Lung (tissue), 12 donors: ENCODE results near the gene NOP16. TPM values are rescaled to one million over a fixed set of nuclear protein-coding genes. Genes with fewer than 3 reads are reported as not detected.

Source experiments
- ATAC-seq: fragments of 200-7000 bp; cut with Tn5 transposase; one replicate; pipeline ENCODE4 v1.9.1; 2020; ENCODE audit warnings: moderate number of reproducible peaks; ENCODE audit not compliant: insufficient read depth, low FRiP score
- DNase-seq, 3 donors: peaks; one replicate each; pipeline ENCODE4 v3.0.0-alpha.2; 2013 to 2017
- H3K27ac ChIP-seq, 2 donors: one replicate each; pipeline ENCODE4 v1.5.1; 2013; ENCODE audit warnings: mild to moderate bottlenecking in 2 of 2, moderate library complexity in 2 of 2, control low read depth in 1 of 2, inconsistent platforms in 1 of 2, low read depth in 1 of 2, low read length in 1 of 2
- H3K27me3 ChIP-seq, 3 donors: one replicate each; pipeline ENCODE4 v1.5.1; 2013; ENCODE audit warnings: low read length in 2 of 3; ENCODE audit not compliant: control insufficient read depth in 3 of 3, insufficient read depth in 3 of 3
- H3K36me3 ChIP-seq, 4 donors: one replicate each; pipeline ENCODE4 v1.5.1; 2013; ENCODE audit warnings: low read length in 4 of 4, mild to moderate bottlenecking in 1 of 4, moderate library complexity in 1 of 4; ENCODE audit not compliant: control insufficient read depth in 4 of 4, insufficient read depth in 4 of 4
- H3K4me1 ChIP-seq, 5 donors: one replicate each; pipeline ENCODE4 v1.5.1; 2013; ENCODE audit warnings: low read length in 5 of 5, mild to moderate bottlenecking in 2 of 5, moderate library complexity in 1 of 5; ENCODE audit not compliant: control insufficient read depth in 5 of 5, insufficient read depth in 5 of 5
- H3K4me3 ChIP-seq: one replicate; pipeline ENCODE4 v1.5.1; 2013; ENCODE audit warnings: mild to moderate bottlenecking, control low read depth, moderate library complexity
- H3K9ac ChIP-seq, 2 donors: one replicate each; pipeline ENCODE4 v1.5.1; 2013; ENCODE audit warnings: low read length in 2 of 2, control low read depth in 1 of 2; ENCODE audit not compliant: insufficient read depth in 1 of 2
- H3K9me3 ChIP-seq, 4 donors: one replicate each; pipeline ENCODE4 v1.5.1; 2013; ENCODE audit warnings: low read length in 3 of 4, mild to moderate bottlenecking in 1 of 4, moderate library complexity in 1 of 4; ENCODE audit not compliant: control insufficient read depth in 4 of 4, insufficient read depth in 3 of 4
- WGBS, 2 donors: extraction: QIAGEN DNeasy Blood & Tissue Kit; methylation state at CpG; one replicate each; pipeline ENCODE4 v1.1.7; 2013; 5-methylcytosine and 5-hydroxymethylcytosine counted together
- polyA plus RNA-seq, 2 donors: library from polyadenylated mRNA; stranded (reverse); fragments of 200-250 nt; gene quantifications; one replicate each; pipeline ENCODE4 v1.2.1, GENCODE V29; 2013
- total RNA-seq, 2 donors: library from RNA; depleted of rRNA in 1 of 2; stranded (reverse); fragments of >200 nt in 1 of 2; gene quantifications; one replicate each; pipeline ENCODE4 v1.2.1, GENCODE V29; 2014 to 2021
- TF ChIP-seq, protein P1 (sequence below): IDR thresholded peaks from 2 replicates; pipeline ENCODE4 v1.5.1; 2012; ENCODE audit warnings: mild to moderate bottlenecking; ENCODE audit errors: control extremely low read depth, extremely low read depth
- donor health status: control.
- donor health status: control.
- donor health status: Bipolar disorder and iron deficiency.
- donor health status: healthy.
- donor health status: DM: yes; HTN: yes; CAD: no.

The NOP16 gene
- total and polyA plus RNA-seq, 4 donors = 5.0 to 52.1 (median 36.5) TPM

DNA sequence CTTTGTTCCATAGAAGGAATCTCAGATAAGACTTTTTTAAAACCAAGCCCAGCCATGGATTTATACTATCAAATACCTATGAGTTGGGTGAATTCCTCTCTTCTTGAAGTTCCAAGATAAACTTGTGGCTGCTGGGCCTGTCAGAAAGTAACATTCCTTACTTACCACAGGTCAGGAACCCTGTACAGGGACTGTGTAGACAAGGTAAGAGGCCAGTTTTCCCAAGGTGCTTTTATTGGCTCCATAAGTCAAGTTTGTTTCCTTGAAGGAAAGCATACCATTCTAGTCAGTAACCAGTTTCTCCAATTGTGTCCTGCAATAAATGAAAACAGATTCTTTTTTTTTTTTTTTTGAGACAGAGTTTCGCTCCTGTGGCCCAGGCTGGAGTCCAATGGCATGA is 36.7 kb upstream of the NOP16 start:
- Histone ChIP-seq H3K27me3 (no peaks in the 10 kb centered on the region), H3K36me3 (no peaks in the 10 kb centered on the region), H3K27ac (no peak overlapping the region), H3K4me3 (no peak overlapping the region), H3K4me1 (no peaks in the 10 kb centered on the region), H3K9me3 (no peaks in the 10 kb centered on the region), H3K9ac (no peak overlapping the region)
- WGBS, 2 donors = 88 to 100% methylated on average over 1 of the region's 1 CpG
- ATAC-seq = no peak
- TF ChIP-seq, protein P1, sequence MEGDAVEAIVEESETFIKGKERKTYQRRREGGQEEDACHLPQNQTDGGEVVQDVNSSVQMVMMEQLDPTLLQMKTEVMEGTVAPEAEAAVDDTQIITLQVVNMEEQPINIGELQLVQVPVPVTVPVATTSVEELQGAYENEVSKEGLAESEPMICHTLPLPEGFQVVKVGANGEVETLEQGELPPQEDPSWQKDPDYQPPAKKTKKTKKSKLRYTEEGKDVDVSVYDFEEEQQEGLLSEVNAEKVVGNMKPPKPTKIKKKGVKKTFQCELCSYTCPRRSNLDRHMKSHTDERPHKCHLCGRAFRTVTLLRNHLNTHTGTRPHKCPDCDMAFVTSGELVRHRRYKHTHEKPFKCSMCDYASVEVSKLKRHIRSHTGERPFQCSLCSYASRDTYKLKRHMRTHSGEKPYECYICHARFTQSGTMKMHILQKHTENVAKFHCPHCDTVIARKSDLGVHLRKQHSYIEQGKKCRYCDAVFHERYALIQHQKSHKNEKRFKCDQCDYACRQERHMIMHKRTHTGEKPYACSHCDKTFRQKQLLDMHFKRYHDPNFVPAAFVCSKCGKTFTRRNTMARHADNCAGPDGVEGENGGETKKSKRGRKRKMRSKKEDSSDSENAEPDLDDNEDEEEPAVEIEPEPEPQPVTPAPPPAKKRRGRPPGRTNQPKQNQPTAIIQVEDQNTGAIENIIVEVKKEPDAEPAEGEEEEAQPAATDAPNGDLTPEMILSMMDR = no peak
- DNase-seq = no peak

DNA sequence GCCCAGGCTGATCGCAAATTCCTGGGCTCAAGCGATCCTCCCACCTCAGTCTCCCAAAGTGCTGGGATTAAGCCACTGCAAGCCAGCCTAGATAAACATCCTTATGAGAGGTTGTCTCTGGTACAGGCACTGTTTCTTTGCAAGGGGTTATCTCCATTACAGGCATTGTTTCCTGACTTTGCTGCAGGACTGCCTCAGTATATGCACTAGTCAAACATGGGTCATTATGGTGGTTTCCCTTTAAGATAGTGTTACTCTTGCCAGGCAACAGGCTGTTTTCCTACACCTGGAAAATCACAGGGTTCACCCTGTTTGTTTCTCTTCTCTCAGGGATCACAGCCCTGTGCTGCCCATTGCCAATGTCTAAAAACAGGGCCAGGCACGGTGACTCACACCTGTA is 35.8 kb upstream of the NOP16 start:
- H3K4me3 ChIP-seq = no peak overlapping the region
- WGBS, 2 donors = 88 to 90% methylated on average over 3 of the region's 3 CpGs
- H3K27me3 ChIP-seq = no peaks in the 10 kb centered on the region
- H3K9me3 ChIP-seq = no peaks in the 10 kb centered on the region
- no peaks in the 10 kb centered on the region for H3K4me1 ChIP-seq
- TF ChIP-seq, protein P1 = no peak
- no peaks in the 10 kb centered on the region for H3K36me3 ChIP-seq
- DNase-seq (no peak), ATAC-seq (no peak)
- H3K9ac ChIP-seq = no peak overlapping the region
- H3K27ac ChIP-seq = no peak overlapping the region

DNA sequence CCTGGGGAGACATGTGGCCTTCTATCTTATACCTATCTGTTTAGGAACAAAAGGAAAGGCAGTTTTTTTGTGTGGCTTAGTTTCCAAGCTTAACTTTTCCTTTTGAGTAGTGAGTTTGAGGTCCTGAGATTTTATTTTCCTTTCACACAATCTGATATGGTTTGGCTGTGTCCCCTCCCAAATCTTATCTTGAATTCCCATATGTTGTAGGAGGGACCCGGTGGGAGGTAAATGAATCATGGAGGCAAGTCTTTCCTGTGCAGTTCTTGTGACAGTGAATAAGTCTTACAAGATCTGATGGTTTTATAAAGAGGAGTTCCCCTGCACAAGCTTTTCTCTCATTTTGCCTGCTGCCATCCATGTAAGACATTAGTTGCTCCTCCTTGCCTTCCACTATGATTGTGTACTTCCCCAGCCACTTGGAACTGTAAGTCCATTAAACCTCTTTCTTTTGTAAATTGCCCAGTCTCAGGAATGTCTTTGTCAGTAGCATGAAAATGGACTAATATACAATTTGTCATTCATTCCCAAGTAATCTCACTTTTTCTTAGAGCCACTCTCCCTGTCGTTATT is 32.7 kb upstream of the NOP16 start:
- WGBS, 2 donors = 59 to 65% methylated on average over 2 of the region's 2 CpGs
- TF ChIP-seq, protein P1 = no peak
- ATAC-seq = no peak

DNA sequence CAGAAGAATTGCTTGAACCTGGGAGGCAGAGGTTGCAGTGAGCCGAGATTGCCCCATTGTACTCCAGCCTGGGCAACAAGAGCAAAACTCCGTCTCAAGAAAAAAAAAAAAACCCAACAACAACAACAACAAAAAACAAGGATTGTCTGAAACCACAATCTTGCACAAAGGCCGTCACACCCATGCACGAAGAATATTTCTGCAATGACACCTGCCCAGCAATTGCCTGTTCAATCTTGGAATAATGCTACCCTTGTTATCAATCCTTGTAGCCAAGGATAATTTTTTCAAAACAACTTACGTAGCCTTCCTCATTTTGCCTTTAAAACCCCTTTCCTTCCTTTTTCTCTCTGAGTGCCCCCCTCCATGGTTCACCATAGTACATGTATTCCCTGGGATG is 31.7 kb upstream of the NOP16 start:
- no peaks in the 10 kb centered on the region for H3K36me3 ChIP-seq
- H3K27ac ChIP-seq = no peak overlapping the region
- no peak overlapping the region for H3K9ac ChIP-seq
- TF ChIP-seq, protein P1 = no peak
- no peak overlapping the region for H3K4me3 ChIP-seq
- no peak for DNase-seq
- H3K9me3 ChIP-seq = no peaks in the 10 kb centered on the region
- H3K27me3 ChIP-seq = no peaks in the 10 kb centered on the region
- 74 to 85% methylated on average over 5 of the region's 5 CpGs for WGBS, 2 donors
- no peak for ATAC-seq
- peaks cover under 1 to 15% (median 4%) of the 10 kb centered on the region in 5 donors for H3K4me1 ChIP-seq

More for the DNA sequence above, 32.7 kb upstream of the NOP16 start:
- Histone ChIP-seq H3K36me3 (no peaks in the 10 kb centered on the region), H3K4me1 (peaks cover 0 to 7% (median 0%) of the 10 kb centered on the region in 5 donors), H3K27ac (no peak overlapping the region), H3K27me3 (no peaks in the 10 kb centered on the region), H3K4me3 (no peak overlapping the region), H3K9ac (no peak overlapping the region), H3K9me3 (no peaks in the 10 kb centered on the region)
- no peak for DNase-seq
